ENCODE results near the gene ADAMTS9.

GRCh38 chr3:64693031-64693430 is 5.2 kb upstream of the ADAMTS9 start:
- TF ChIP-seq ESRRA (IDR thresholded peaks at IDR 0.05; ENCODE audit: borderline replicate concordance, low read length): no peak
- TF ChIP-seq SMC3 (IDR thresholded peaks at IDR 0.05): no peak
- TF ChIP-seq RNF2 (IDR thresholded peaks at IDR 0.05; ENCODE audit: borderline replicate concordance, low read depth): no peak
- TF ChIP-seq EP300 (IDR thresholded peaks at IDR 0.05): no peak
- TF ChIP-seq MAFK (IDR thresholded peaks at IDR 0.05; ENCODE audit: partially characterized antibody): no peak
